HS-27A (cell line): ENCODE measurements around the gene NPAT.

Source experiments
- DNase-seq: peaks from one replicate; pipeline ENCODE4 v3.0.0-alpha.2; 2012; ENCODE audit warnings: low read depth, missing footprints

The NPAT gene

DNA sequence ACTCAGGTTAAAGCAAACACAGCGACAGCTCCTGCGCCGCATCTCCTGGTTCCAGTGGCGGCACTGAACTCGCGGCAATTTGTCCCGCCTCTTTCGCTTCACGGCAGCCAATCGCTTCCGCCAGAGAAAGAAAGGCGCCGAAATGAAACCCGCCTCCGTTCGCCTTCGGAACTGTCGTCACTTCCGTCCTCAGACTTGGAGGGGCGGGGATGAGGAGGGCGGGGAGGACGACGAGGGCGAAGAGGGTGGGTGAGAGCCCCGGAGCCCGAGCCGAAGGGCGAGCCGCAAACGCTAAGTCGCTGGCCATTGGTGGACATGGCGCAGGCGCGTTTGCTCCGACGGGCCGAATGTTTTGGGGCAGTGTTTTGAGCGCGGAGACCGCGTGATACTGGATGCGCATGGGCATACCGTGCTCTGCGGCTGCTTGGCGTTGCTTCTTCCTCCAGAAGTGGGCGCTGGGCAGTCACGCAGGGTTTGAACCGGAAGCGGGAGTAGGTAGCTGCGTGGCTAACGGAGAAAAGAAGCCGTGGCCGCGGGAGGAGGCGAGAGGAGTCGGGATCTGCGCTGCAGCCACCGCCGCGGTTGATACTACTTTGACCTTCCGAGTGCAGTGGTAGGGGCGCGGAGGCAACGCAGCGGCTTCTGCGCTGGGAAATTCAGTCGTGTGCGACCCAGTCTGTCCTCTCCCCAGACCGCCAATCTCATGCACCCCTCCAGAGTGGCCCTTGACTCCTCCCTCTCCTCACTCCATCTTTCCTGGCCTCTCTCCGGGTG, at the start of gene NPAT, which contains the start of gene ATM:
Gene NPAT, minus strand, starts transcription at position 65 of the 774 bp plus-strand sequence. CDS start 102 bp downstream, outside the sequence.
Gene ATM, plus strand, starts transcription at position 494 of the 774 bp plus-strand sequence. CDS start 4,558 bp downstream, outside the sequence.
- peak; percentile 88 for DNase-seq

DNA sequence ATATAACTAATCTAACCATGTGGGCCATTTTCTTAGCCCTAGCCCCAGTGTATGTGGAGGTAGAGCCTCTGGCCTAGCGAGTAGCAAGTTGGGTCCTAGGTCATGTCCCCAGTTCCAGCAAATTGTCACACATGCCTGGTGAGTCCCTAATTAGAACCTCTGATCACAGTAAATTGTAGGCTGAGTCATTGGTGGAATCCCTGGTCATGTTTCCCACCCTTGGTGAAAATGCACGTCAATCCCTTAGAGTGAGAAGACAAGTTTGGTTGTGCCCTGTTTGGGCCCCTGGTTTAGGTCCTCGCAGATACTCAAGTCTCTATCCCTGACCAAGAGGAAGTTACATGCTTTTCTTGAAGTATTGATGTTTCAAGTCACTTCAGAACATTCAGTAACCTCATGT, 47.1 kb upstream of the NPAT start:
- no peak for DNase-seq

GRCh38 chr11:108253176-108253575, 30.7 kb upstream of the NPAT start:
- DNase-seq, result no peak

- DNase-seq, result no peak
Measured at GRCh38 chr11:108246885-108247284, 24.4 kb upstream of the NPAT start.

- no peak for DNase-seq
Measured at GRCh38 chr11:108246308-108246707, 23.9 kb upstream of the NPAT start.

DNA sequence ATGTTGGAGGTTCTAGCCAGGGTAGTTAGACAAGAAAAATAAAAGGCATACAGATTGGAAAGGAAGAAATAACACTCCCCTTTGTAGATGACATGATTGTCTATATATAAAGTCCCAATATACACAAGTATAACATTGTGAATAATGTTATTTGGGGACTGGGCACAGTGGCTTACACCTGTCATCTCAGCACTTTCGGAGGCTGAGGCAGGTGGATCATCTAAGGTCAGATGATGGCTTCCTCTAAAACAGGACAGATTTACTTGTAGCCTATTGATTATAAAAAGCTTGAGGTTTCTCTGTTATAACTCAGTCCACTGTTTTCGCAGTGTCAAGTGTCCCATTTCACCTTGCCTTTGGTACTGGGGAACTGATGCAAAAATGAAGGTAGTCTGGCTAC, 20.0 kb upstream of the NPAT start:
- DNase-seq, result no peak

DNA sequence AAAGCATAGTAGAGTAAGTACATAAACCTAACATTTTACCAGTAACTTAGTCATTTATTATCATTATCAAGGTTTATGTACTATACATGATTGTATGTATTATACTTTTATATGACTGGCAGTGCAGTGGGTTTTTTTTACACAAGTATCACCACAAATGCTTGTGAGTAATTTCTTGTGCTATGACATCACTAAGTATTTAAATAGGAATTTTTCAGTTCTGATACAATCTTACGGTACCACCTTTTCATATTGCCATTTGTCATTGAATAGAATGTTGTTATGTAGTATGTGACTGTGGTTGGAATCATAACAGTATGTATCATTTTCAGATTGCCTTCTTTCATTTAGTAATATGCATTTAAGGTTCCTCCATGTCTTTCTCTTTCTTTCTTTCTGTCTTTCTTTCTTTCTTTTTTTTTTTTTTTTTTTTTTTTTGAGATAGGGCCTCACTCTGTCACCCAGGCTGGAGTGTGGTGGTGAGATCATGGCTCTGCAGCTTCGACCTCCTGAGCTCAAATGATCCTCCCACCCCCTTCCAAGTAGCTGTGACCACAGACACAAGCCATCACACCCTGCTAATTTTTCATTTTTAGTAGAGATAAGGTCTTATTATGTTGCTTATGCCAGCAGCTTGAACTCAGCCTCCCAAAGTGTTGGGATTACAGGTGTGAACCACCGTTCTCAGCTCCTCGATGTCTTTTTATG, 19.0 kb upstream of the NPAT start:
- DNase-seq, result no peak

DNA sequence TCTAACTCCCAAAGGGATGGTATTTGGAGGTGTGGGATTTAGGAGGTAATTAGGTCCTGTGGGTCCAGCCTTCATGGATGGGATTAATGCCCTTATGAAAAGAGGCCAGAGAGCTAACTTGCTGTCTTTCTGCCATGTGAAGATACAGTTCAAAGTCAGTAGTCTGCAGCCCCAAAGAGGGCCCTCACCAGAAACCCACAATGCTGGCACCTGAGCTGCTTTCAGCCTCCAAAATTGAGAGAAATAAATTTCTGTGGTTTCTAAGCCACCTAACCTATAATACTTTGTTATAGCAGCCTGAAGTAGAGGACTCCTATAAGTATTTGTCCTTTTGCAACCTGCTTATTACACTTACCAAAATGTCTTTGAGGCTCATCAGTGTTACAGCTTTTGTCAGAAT, 16.6 kb upstream of the NPAT start:
- no peak for DNase-seq

GRCh38 chr11:108237058-108237481, 14.6 kb upstream of the NPAT start:
- DNase-seq, result no peak

DNA sequence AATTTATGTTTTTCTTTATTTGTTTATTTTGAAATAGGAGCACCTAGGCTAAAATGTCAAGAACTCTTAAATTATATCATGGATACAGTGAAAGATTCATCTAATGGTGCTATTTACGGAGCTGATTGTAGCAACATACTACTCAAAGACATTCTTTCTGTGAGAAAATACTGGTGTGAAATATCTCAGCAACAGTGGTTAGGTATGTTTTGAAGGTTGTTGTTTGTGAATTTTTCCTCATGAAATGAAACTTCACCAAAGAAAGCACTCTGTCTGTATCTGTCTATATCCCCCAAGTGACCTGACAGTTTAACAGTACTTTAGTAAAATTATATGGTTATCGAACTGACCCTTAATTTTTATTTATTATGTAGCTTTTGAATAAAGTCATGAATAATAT, 13.2 kb upstream of the NPAT start:
- no peak for DNase-seq

- no peak for DNase-seq
Measured at GRCh38 chr11:108235192-108235591, 12.8 kb upstream of the NPAT start.

GRCh38 chr11:108233277-108233945, 11.0 kb upstream of the NPAT start:
- DNase-seq, result no peak

GRCh38 chr11:108228251-108228650, 5.8 kb upstream of the NPAT start:
- no peak for DNase-seq

DNA sequence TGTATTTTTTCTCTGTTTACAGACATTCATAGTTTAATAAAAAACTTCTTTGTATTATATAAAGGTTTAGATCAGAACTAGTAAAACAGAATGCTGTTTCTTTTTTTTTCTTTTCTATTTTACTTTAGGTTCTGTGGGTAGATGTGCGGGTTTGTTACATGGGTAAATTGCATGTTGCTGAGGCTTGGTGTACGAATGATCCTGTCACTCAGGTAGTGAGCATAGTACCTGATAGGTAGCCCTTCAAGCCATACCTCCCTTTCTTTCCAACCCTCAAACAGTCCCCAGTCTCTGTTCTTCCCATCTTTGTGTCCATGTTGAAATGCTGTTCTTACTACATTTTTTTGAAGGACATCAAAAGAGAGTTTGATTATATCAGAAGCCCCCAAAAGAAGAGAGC, 3.6 kb upstream of the NPAT start:
- no peak for DNase-seq

GRCh38 chr11:108224911-108225786, 2.7 kb upstream of the NPAT start:
- no peak for DNase-seq

- DNase-seq, result no peak
Measured at GRCh38 chr11:108224366-108224765, 1.9 kb upstream of the NPAT start.

DNA sequence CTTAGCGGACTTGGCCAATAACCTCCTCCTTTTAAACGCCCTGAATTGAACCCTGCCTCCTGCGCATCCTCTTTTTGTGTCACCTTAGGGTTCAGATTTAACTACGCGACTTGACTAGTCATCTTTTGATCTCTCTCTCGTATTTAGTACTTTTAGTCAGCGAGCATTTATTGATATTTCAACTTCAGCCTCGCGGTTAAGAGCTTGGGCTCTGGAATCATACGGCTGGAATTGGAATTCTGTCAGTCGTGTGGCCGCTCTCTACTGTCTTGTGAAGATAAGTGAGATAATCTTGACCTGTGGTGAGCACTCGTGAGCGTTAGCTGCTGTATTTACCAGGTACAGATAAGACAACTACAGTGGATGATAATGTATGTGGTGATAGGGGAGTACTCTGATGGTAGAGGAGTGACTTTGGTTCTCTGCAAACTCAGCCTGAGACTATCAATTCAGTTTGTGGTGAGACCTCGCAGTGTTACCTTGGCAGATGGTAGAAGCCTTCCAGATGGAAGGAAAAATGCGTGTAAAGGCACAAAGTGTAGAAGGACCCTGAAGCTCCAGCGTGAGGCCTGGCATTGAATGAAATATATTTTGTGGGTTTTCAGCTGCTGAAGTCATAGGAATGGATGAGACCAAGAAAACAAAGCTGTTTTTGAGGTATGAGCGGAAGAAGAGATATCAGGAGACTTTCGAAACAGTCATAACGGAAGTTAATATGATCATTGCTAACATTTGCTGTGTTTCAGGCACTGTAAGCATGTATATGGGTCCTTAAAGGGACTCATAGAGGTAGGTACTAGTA, 1.1 kb upstream of the NPAT start:
- DNase-seq, result no peak

- DNase-seq, result peak; percentile 22
Measured at GRCh38 chr11:108221911-108222573, 396 bp downstream of the NPAT start.

GRCh38 chr11:108221371-108221770, 1.1 kb downstream of the NPAT start:
- no peak for DNase-seq

DNA sequence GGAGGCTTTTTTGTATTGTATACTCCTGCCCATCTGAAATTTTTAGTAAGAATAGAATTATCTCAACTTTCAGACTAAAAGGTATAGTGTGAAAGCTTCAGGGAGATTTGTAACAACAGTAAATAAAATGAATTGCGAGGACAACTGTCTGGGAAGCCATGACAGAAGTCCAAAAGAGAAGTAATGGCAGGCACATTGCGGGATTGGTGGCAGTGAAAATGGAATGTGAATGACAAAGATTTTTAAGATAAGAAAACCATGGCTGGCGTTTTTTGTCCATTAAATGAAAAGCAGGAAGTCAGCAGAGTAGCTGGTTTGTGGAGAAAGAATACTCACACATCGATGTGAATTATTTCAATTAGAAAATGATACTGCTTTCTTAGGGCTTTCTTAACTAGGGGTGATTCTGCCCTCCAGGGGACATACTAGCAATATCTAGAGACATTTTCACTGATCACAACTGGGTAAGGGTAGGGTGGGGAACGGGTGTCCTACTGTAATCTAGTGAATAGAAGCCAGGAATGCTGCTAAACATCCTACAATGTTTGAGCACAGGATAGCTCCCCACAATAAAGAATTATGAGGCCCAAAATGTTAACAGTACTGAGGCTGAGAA, 1.6 kb downstream of the NPAT start:
- no peak for DNase-seq
